ENCODE data around the gene RCOR1.

The RCOR1 gene

GRCh38 chr14:102776761-102777710 lies 184.6 kb downstream of the RCOR1 start, which contains the start of gene TRAF3:
Gene TRAF3 (plus strand): TSS chr14:102777449. CDS start chr14:102870202, 92,753 bp downstream.
- DNase-seq (ENCODE audit: low read depth in 2 of 2): peak; percentile 69 to 82

GRCh38 chr14:102777711-102778337 lies 185.4 kb downstream of the RCOR1 start:
- peak in 1 of 2 donors; percentile 15 for DNase-seq (ENCODE audit: low read depth in 2 of 2)

GRCh38 chr14:102778338-102779083 lies 186.1 kb downstream of the RCOR1 start:
- no peak for DNase-seq (ENCODE audit: low read depth in 2 of 2)

GRCh38 chr14:102779084-102779462 lies 186.6 kb downstream of the RCOR1 start:
- DNase-seq (ENCODE audit: low read depth in 2 of 2): no peak

- no peak for DNase-seq (ENCODE audit: low read depth in 2 of 2)
These were observed 187.3 kb downstream of the RCOR1 start for GRCh38 chr14:102779574-102780315.
